OCI-LY7 (cell line): ENCODE measurements around the gene ENOX2.

ENCODE experiments used
- CTCF ChIP-seq: fragments of 200-600 bp; sonication (generic); conservative IDR thresholded peaks from 2 replicates; pipeline ENCODE4 v1.5.1; 2014; ENCODE audit warnings: mild to moderate bottlenecking, antibody characterized with exemption, low read length, moderate library complexity, mixed read lengths
- EZH2phosphoT487 ChIP-seq: fragments of 200-600 bp; sonication (generic); IDR thresholded peaks from 2 replicates; pipeline ENCODE4 v1.6.1; 2018; ENCODE audit warnings: low read depth, borderline replicate concordance, mild to moderate bottlenecking, mixed run types, antibody characterized with exemption, low read length, moderate library complexity, mixed read lengths

GRCh38 chrX:130884627-130885026 lies 18.4 kb downstream of the ENOX2 start:
- TF ChIP-seq CTCF, result no peak
- TF ChIP-seq EZH2phosphoT487, result no peak
